SK-N-SH (cell line): ENCODE measurements around the gene DCHS1. TPM values are rescaled to one million over a fixed set of nuclear protein-coding genes. Genes with fewer than 3 reads are reported as not detected.

Experiments
- CTCF ChIA-PET: fragments of 300-600, 350-600 bp; formaldehyde crosslinking; extraction: SDS; loops from one replicate; lab custom pipeline; 2021; lab: Yijun Ruan, JAX
- POLR2A ChIA-PET: fragments of 350-600 bp; sonication (Branson Sonifier 250); formaldehyde crosslinking; extraction: SDS; loops from one replicate; lab custom pipeline; 2020; ENCODE audit warnings: antibody characterized with exemption, inconsistent platforms; lab: Yijun Ruan, JAX
- DNase-seq: peaks from one replicate; pipeline ENCODE4 v3.0.0; 2012
- H2AFZ ChIP-seq: fragments of 200-600 bp; sonication (generic); 2 replicates; pipeline ENCODE4 v1.8.1; 2016; ENCODE audit warnings: antibody characterized with exemption, mild to moderate bottlenecking, low read depth
- H3F3A ChIP-seq: fragments of 200-600 bp; sonication (generic); replicated peaks from 2 replicates; pipeline ENCODE3; 2016; ENCODE audit warnings: antibody characterized with exemption, mild to moderate bottlenecking; ENCODE audit not compliant: insufficient read depth
- H3K27ac ChIP-seq, 2 experiments: fragments of 200-500 bp in 1 of 2; fragments of 200-600 bp in 1 of 2; sonication (Bioruptor generic) in 1 of 2; sonication (generic), shearing (Covaris generic) in 1 of 2; 2 replicates each; pipeline versions ENCODE4 v1.5.1 to v1.6.1; 2014 to 2016; ENCODE audit warnings: low read depth in 2 of 2, inconsistent platforms in 1 of 2, low read length in 1 of 2, mild to moderate bottlenecking in 1 of 2, mixed read lengths in 1 of 2
- H3K27me3 ChIP-seq: fragments of 200-600 bp; sonication (generic), shearing (Covaris generic); 2 replicates; pipeline ENCODE4 v1.6.1; 2016; ENCODE audit warnings: mixed run types; ENCODE audit not compliant: insufficient read depth
- H3K36me3 ChIP-seq, 2 experiments: fragments of 200-500 bp in 1 of 2; fragments of 200-600 bp in 1 of 2; sonication (Bioruptor generic) in 1 of 2; sonication (generic) in 1 of 2; replicated peaks in 1 of 2; 2 replicates each; pipeline versions ENCODE3 to v1.5.1; 2014 to 2016; ENCODE audit warnings: low read length in 1 of 2, mild to moderate bottlenecking in 1 of 2; ENCODE audit not compliant: insufficient read depth in 2 of 2, control insufficient read depth in 1 of 2
- H3K4me1 ChIP-seq, 2 experiments: fragments of 200-500 bp in 1 of 2; fragments of 200-600 bp in 1 of 2; sonication (Bioruptor generic) in 1 of 2; sonication (generic), shearing (Covaris generic) in 1 of 2; 2 replicates each; pipeline versions ENCODE4 v1.5.1 to v1.6.1; 2014 to 2016; ENCODE audit warnings: low read depth in 1 of 2, low read length in 1 of 2, mixed run types in 1 of 2; ENCODE audit not compliant: insufficient read depth in 2 of 2, control insufficient read depth in 1 of 2
- H3K4me2 ChIP-seq: fragments of 200-600 bp; sonication (generic), shearing (Covaris generic); 2 replicates; pipeline ENCODE4 v1.6.1; 2017; ENCODE audit warnings: mixed run types
- H3K4me3 ChIP-seq, 2 experiments: fragments of 200-500 bp in 1 of 2; fragments of 200-600 bp in 1 of 2; sonication (Bioruptor generic) in 1 of 2; sonication (generic), shearing (Covaris generic) in 1 of 2; 2 replicates each; pipeline versions ENCODE4 v1.5.1 to v1.8.1; 2014 to 2016; ENCODE audit warnings: low read depth in 2 of 2, inconsistent platforms in 1 of 2, low read length in 1 of 2, mild to moderate bottlenecking in 1 of 2, mixed read lengths in 1 of 2, moderate library complexity in 1 of 2
- H3K79me2 ChIP-seq: fragments of 200-600 bp; sonication (generic); 2 replicates; pipeline ENCODE4 v1.8.1; 2017; ENCODE audit warnings: mild to moderate bottlenecking; ENCODE audit not compliant: insufficient read depth
- H3K9ac ChIP-seq: fragments of 200-600 bp; sonication (generic); 2 replicates; pipeline ENCODE4 v1.6.1; 2017; ENCODE audit warnings: mixed run types
- H3K9me2 ChIP-seq: fragments of 200-600 bp; sonication (generic); 2 replicates; pipeline ENCODE4 v1.6.1; 2017; ENCODE audit warnings: mixed run types
- H3K9me3 ChIP-seq: fragments of 200-600 bp; sonication (generic); 2 replicates; pipeline ENCODE4 v1.6.1; 2017; ENCODE audit warnings: mixed run types, mild to moderate bottlenecking, moderate library complexity
- H4K20me1 ChIP-seq: fragments of 200-600 bp; sonication (generic); 2 replicates; pipeline ENCODE4 v1.6.1; 2017; ENCODE audit warnings: mild to moderate bottlenecking, mixed run types; ENCODE audit not compliant: insufficient read depth
- CTCF ChIP-seq: fragments of 200-600 bp; sonication (generic); IDR thresholded peaks from 2 replicates; pipeline ENCODE4 v1.6.1; 2017; ENCODE audit warnings: antibody characterized with exemption, mild to moderate bottlenecking, moderate library complexity
- EP300 ChIP-seq, 2 experiments: IDR thresholded peaks; 2 replicates each; pipeline versions ENCODE4 v1.4.0 to v1.6.1; 2012; ENCODE audit warnings: borderline replicate concordance in 1 of 2, low read depth in 1 of 2, low read length in 1 of 2
- FOSL2 ChIP-seq: IDR thresholded peaks from 2 replicates; pipeline ENCODE4 v1.4.0; 2012; ENCODE audit warnings: low read depth, mild to moderate bottlenecking, moderate library complexity, borderline replicate concordance
- FOXJ3 ChIP-seq: sonication (generic); formaldehyde crosslinking; IDR thresholded peaks from 2 replicates; pipeline ENCODE4 v1.5.1; 2020; ENCODE audit warnings: mild to moderate bottlenecking, missing genetic modification reagents
- GATA2 ChIP-seq: sonication (generic); formaldehyde crosslinking; IDR thresholded peaks from 2 replicates; pipeline ENCODE4 v1.5.0; 2020; ENCODE audit warnings: mild to moderate bottlenecking, missing genetic modification reagents
- MEF2A ChIP-seq: IDR thresholded peaks from 2 replicates; pipeline ENCODE4 v1.4.0; 2012; ENCODE audit warnings: low read depth, borderline replicate concordance
- MXI1 ChIP-seq: IDR thresholded peaks from 2 replicates; pipeline ENCODE4 v1.6.1; 2012; ENCODE audit warnings: mild to moderate bottlenecking, low read depth, low read length, improper control_type of control experiment
- USF1 ChIP-seq: IDR thresholded peaks from 2 replicates; pipeline ENCODE4 v1.4.0; 2012; ENCODE audit warnings: low read depth, borderline replicate concordance
- YY1 ChIP-seq: IDR thresholded peaks from 2 replicates; pipeline ENCODE4 v1.4.0; 2012; ENCODE audit warnings: low read depth, mild to moderate bottlenecking
- WGBS: methylation state at CpG from one replicate; pipeline ENCODE4 v1.1.6; 2017; ENCODE audit warnings: low lambda C conversion rate; 5-methylcytosine and 5-hydroxymethylcytosine counted together
- polyA plus RNA-seq, 3 experiments: library from polyadenylated mRNA; depleted of rRNA; stranded (reverse); fragments of >200 nt; gene quantifications; 2 replicates each; pipeline ENCODE4 v1.2.3, GENCODE V29; 2012
- TF ChIP-seq, protein P1 (sequence below): IDR thresholded peaks from 2 replicates; pipeline ENCODE4 v1.6.1; 2012; ENCODE audit warnings: mild to moderate bottlenecking, low read depth, low read length, moderate library complexity

DCHS1 gene
- polyA plus RNA-seq, 1 of the 3 experiments (the other 2 are of a cell fraction) = 5.7 TPM

DNA sequence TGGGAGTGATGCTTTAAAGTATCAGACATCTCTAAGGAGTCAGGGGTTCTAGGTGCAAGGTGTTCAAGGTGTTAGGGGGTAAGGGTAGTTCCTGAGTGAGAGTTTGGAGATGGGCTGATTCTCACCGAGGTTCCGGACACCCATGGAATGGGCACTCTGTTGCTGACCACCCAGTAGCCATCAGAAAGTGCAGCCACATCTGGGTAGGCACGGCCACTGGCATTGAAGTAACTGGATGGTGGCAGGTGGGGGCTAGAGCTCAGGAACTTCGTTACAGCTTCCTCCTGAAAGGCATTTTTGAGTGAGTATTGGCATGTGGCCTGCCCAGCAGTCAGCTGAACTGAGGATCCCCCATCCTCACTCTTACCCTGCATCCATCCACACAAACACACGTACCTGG is 40.6 kb downstream of the DCHS1 start (continued):
- TF ChIP-seq CTCF (no peak), FOXJ3 (CRISPR knock-in tag) (no peak), MEF2A (no peak), EP300 (IDR thresholded peaks at IDR 0.05; ENCODE audit: borderline replicate concordance in 1 of 2, low read depth in 1 of 2, low read length in 1 of 2) (no peak), GATA2 (CRISPR knock-in tag) (no peak), FOSL2 (no peak), MXI1 (no peak), USF1 (no peak)

GRCh38 chr11:6614446-6614845 is 41.2 kb downstream of the DCHS1 start:
- Histone ChIP-seq H3F3A (peaks cover 31% of the 10 kb centered on the region), H3K4me1 (peaks cover 7 to 33% of the 10 kb centered on the region in 2 experiments; a peak in 3 of 4 replicates), H3K79me2 (peaks cover 38% of the 10 kb centered on the region), H4K20me1 (no peaks in the 10 kb centered on the region), H3K36me3 (peaks cover 11 to 42% of the 10 kb centered on the region in 2 experiments), H3K4me2 (no peak overlapping the region), H3K27ac (no peak overlapping the region), H2AFZ (no peak overlapping the region), H3K27me3 (no peaks in the 10 kb centered on the region), H3K9me2 (no peaks in the 10 kb centered on the region), H3K4me3 (no peak overlapping the region), H3K9ac (no peak overlapping the region), H3K9me3 (no peaks in the 10 kb centered on the region)
- TF ChIP-seq, protein P1, sequence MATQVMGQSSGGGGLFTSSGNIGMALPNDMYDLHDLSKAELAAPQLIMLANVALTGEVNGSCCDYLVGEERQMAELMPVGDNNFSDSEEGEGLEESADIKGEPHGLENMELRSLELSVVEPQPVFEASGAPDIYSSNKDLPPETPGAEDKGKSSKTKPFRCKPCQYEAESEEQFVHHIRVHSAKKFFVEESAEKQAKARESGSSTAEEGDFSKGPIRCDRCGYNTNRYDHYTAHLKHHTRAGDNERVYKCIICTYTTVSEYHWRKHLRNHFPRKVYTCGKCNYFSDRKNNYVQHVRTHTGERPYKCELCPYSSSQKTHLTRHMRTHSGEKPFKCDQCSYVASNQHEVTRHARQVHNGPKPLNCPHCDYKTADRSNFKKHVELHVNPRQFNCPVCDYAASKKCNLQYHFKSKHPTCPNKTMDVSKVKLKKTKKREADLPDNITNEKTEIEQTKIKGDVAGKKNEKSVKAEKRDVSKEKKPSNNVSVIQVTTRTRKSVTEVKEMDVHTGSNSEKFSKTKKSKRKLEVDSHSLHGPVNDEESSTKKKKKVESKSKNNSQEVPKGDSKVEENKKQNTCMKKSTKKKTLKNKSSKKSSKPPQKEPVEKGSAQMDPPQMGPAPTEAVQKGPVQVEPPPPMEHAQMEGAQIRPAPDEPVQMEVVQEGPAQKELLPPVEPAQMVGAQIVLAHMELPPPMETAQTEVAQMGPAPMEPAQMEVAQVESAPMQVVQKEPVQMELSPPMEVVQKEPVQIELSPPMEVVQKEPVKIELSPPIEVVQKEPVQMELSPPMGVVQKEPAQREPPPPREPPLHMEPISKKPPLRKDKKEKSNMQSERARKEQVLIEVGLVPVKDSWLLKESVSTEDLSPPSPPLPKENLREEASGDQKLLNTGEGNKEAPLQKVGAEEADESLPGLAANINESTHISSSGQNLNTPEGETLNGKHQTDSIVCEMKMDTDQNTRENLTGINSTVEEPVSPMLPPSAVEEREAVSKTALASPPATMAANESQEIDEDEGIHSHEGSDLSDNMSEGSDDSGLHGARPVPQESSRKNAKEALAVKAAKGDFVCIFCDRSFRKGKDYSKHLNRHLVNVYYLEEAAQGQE = no peak
- TF ChIP-seq YY1 (no peak), EP300 (IDR thresholded peaks at IDR 0.05; ENCODE audit: borderline replicate concordance in 1 of 2, low read depth in 1 of 2, low read length in 1 of 2) (no peak), MXI1 (no peak)
- no peak for DNase-seq
- WGBS = 79% methylated on average over 1 of the region's 2 CpGs
- ChIA-PET POLR2A (no interaction called here), CTCF (no interaction called here)
